HEK293 (cell line): Measurements from ENCODE around the gene ALOX5AP.

Experiments used
- CTCF ChIA-PET: fragments of 350-600 bp; formaldehyde crosslinking; extraction: SDS; loops from one replicate; lab custom pipeline; 2021; ENCODE audit warnings: antibody characterized with exemption; lab: Yijun Ruan, JAX
- POLR2A ChIA-PET: fragments of 300-600 bp; formaldehyde crosslinking; extraction: SDS; loops from one replicate; lab custom pipeline; 2020; ENCODE audit warnings: antibody characterized with exemption, inconsistent platforms; lab: Yijun Ruan, JAX
- H3K27ac ChIP-seq: fragments of 200-500 bp; sonication (Bioruptor generic); 2 replicates; pipeline ENCODE4 v1.5.1; 2014; ENCODE audit warnings: low read depth, low read length, control low read depth, inconsistent platforms; ENCODE audit errors: extremely low read depth
- H3K36me3 ChIP-seq, 2 experiments: fragments of 200-500 bp in 1 of 2; sonication (Bioruptor generic) in 1 of 2; 1 replicate in 1 of 2; 2 replicates in 1 of 2; pipeline ENCODE4 v1.5.1; 2014 to 2017; ENCODE audit warnings: inconsistent platforms in 2 of 2, low read length in 2 of 2; ENCODE audit not compliant: control insufficient read depth in 2 of 2, insufficient read depth in 1 of 2
- H3K4me1 ChIP-seq: fragments of 200-500 bp; sonication (Bioruptor generic); 2 replicates; pipeline ENCODE4 v1.5.1; 2014; ENCODE audit warnings: mild to moderate bottlenecking, low read length, inconsistent platforms; ENCODE audit not compliant: control insufficient read depth, insufficient read depth
- H3K4me3 ChIP-seq: 2 replicates; pipeline ENCODE4 v1.5.1; 2011; ENCODE audit warnings: low read depth, mild to moderate bottlenecking, control low read depth, low read length, moderate library complexity
- H3K9me3 ChIP-seq: fragments of 200-500 bp; sonication (Bioruptor generic); 2 replicates; pipeline ENCODE4 v1.5.1; 2014; ENCODE audit warnings: low read depth, low read length, inconsistent platforms; ENCODE audit not compliant: control insufficient read depth, insufficient read depth
- EGR2 ChIP-seq: fragments of 450-650 bp; formaldehyde crosslinking; IDR thresholded peaks from 2 replicates; pipeline ENCODE4 v1.5.1; 2016; ENCODE audit warnings: low read depth, missing biosample characterization, missing genetic modification characterization
- KLF7 ChIP-seq: fragments of 450-650 bp; formaldehyde crosslinking; IDR thresholded peaks from 2 replicates; pipeline ENCODE4 v1.5.1; 2016; ENCODE audit warnings: missing biosample characterization, missing genetic modification characterization, borderline replicate concordance
- SETDB1 ChIP-seq: IDR thresholded peaks from one replicate; pipeline ENCODE4 v1.6.1; 2017; ENCODE audit warnings: mild to moderate bottlenecking, low read length, moderate library complexity, mixed read lengths; ENCODE audit not compliant: insufficient read length
- ZNF10 ChIP-seq: fragments of 450-650 bp; formaldehyde crosslinking; IDR thresholded peaks from 2 replicates; pipeline ENCODE4 v1.5.1; 2017; ENCODE audit warnings: missing biosample characterization, missing genetic modification characterization
- ZNF121 ChIP-seq: fragments of 450-650 bp; formaldehyde crosslinking; IDR thresholded peaks from 2 replicates; pipeline ENCODE4 v1.5.1; 2016; ENCODE audit warnings: missing biosample characterization, missing genetic modification characterization
- ZNF155 ChIP-seq: fragments of 450-650 bp; formaldehyde crosslinking; IDR thresholded peaks from 2 replicates; pipeline ENCODE4 v1.5.1; 2016; ENCODE audit warnings: missing biosample characterization, missing genetic modification characterization
- ZNF169 ChIP-seq: fragments of 450-650 bp; formaldehyde crosslinking; IDR thresholded peaks from 2 replicates; pipeline ENCODE4 v1.5.1; 2016; ENCODE audit warnings: missing biosample characterization, missing genetic modification characterization
- ZNF211 ChIP-seq: fragments of 450-650 bp; formaldehyde crosslinking; IDR thresholded peaks from 2 replicates; pipeline ENCODE4 v1.5.1; 2016; ENCODE audit warnings: low read depth, missing biosample characterization, missing genetic modification characterization
- ZNF311 ChIP-seq: fragments of 450-650 bp; formaldehyde crosslinking; IDR thresholded peaks from 2 replicates; pipeline ENCODE4 v1.5.1; 2017; ENCODE audit warnings: missing biosample characterization, missing genetic modification characterization, borderline replicate concordance
- ZNF394 ChIP-seq: fragments of 450-650 bp; formaldehyde crosslinking; IDR thresholded peaks from 2 replicates; pipeline ENCODE4 v1.5.1; 2016; ENCODE audit warnings: missing biosample characterization, missing genetic modification characterization, mild to moderate bottlenecking, moderate library complexity, borderline replicate concordance
- ZNF404 ChIP-seq: fragments of 450-650 bp; formaldehyde crosslinking; IDR thresholded peaks from 2 replicates; pipeline ENCODE4 v1.5.1; 2017; ENCODE audit warnings: missing biosample characterization, missing genetic modification characterization
- ZNF530 ChIP-seq: fragments of 450-650 bp; formaldehyde crosslinking; IDR thresholded peaks from 2 replicates; pipeline ENCODE4 v1.5.1; 2016; ENCODE audit warnings: low read depth, missing biosample characterization, missing genetic modification characterization
- ZNF629 ChIP-seq: fragments of 450-650 bp; formaldehyde crosslinking; IDR thresholded peaks from 2 replicates; pipeline ENCODE4 v1.5.1; 2017; ENCODE audit warnings: missing biosample characterization, missing genetic modification characterization
- TF ChIP-seq, protein P1 (sequence below): IDR thresholded peaks from 2 replicates; pipeline ENCODE4 v1.6.1; 2011; ENCODE audit warnings: mild to moderate bottlenecking, low read depth, low read length, borderline replicate concordance
- TF ChIP-seq, protein P2 (sequence below): fragments of 450-650 bp; formaldehyde crosslinking; optimal IDR thresholded peaks from 2 replicates; pipeline ENCODE3; 2016; ENCODE audit warnings: missing biosample characterization, mild to moderate bottlenecking, missing genetic modification characterization
- TF ChIP-seq, protein P3 (sequence below): fragments of 450-650 bp; formaldehyde crosslinking; IDR thresholded peaks from 2 replicates; pipeline ENCODE4 v1.5.1; 2016; ENCODE audit warnings: missing biosample characterization, missing genetic modification characterization
- TF ChIP-seq, protein P4 (sequence below): fragments of 450-650 bp; formaldehyde crosslinking; IDR thresholded peaks from 2 replicates; pipeline ENCODE4 v1.5.1; 2017; ENCODE audit warnings: missing biosample characterization, missing genetic modification characterization
- TF ChIP-seq, protein P5 (sequence below): fragments of 450-650 bp; formaldehyde crosslinking; IDR thresholded peaks from 2 replicates; pipeline ENCODE4 v1.5.1; 2016; ENCODE audit warnings: missing biosample characterization, missing genetic modification characterization
- TF ChIP-seq, protein P6 (sequence below): fragments of 450-650 bp; formaldehyde crosslinking; IDR thresholded peaks from 2 replicates; pipeline ENCODE4 v1.5.1; 2016; ENCODE audit warnings: missing biosample characterization, missing genetic modification characterization

ALOX5AP gene

DNA sequence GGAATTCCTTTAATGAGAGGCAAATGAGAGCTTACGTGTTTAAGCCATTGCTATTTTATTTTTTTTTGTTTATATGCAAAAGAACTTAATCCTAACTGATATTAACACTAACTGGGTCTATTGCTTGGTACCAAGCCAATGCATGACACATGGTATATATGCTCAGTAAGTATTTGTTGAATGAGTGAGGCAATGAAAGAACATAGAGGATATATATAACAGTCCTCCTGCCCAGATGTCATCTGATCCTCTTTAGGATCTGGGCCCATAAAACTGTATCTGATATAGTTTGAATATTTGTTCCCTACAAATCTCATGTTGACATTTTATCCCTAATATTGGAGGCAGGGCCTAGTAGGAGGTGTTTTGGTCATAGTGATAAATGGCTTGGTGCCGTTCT, 13.0 kb upstream of the ALOX5AP start (continued):
- TF ChIP-seq, protein P1, sequence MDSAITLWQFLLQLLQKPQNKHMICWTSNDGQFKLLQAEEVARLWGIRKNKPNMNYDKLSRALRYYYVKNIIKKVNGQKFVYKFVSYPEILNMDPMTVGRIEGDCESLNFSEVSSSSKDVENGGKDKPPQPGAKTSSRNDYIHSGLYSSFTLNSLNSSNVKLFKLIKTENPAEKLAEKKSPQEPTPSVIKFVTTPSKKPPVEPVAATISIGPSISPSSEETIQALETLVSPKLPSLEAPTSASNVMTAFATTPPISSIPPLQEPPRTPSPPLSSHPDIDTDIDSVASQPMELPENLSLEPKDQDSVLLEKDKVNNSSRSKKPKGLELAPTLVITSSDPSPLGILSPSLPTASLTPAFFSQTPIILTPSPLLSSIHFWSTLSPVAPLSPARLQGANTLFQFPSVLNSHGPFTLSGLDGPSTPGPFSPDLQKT = no peak
- TF ChIP-seq, protein P2, sequence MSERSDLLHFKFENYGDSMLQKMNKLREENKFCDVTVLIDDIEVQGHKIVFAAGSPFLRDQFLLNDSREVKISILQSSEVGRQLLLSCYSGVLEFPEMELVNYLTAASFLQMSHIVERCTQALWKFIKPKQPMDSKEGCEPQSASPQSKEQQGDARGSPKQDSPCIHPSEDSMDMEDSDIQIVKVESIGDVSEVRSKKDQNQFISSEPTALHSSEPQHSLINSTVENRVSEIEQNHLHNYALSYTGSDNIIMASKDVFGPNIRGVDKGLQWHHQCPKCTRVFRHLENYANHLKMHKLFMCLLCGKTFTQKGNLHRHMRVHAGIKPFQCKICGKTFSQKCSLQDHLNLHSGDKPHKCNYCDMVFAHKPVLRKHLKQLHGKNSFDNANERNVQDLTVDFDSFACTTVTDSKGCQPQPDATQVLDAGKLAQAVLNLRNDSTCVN = no peak
- TF ChIP-seq EGR2 (no peak), ZNF404 (tag by site-specific recombination) (no peak), ZNF629 (tag by site-specific recombination) (no peak), ZNF10 (tag by site-specific recombination) (no peak), ZNF211 (tag by site-specific recombination) (no peak), KLF7 (tag by site-specific recombination) (no peak), ZNF394 (tag by site-specific recombination) (no peak)
- TF ChIP-seq, protein P3, sequence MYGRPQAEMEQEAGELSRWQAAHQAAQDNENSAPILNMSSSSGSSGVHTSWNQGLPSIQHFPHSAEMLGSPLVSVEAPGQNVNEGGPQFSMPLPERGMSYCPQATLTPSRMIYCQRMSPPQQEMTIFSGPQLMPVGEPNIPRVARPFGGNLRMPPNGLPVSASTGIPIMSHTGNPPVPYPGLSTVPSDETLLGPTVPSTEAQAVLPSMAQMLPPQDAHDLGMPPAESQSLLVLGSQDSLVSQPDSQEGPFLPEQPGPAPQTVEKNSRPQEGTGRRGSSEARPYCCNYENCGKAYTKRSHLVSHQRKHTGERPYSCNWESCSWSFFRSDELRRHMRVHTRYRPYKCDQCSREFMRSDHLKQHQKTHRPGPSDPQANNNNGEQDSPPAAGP (tag by site-specific recombination) = no peak
- TF ChIP-seq, all 188 proteins: peak for 0

DNA sequence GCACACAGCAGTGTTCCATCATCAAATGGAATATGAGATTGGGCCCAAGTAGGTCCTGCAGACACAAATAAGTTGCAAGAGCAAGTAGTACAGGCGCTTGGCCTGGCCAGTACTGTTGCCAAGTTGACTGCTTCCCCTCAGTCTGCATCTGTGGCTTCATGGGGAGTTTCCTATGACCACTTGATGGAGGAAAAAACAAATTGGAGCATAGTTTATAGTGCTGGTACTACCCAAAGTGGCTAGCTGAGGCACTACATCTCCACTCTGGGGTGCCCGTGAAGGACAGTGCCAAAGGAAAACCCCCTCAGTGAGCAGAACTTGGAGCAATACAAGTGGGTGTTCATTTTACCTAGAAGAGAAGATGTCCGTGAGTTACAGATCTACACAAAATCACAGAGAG, 10.6 kb upstream of the ALOX5AP start:
- ChIA-PET POLR2A (no interaction called here), CTCF (no interaction called here)
- TF ChIP-seq, protein P4, sequence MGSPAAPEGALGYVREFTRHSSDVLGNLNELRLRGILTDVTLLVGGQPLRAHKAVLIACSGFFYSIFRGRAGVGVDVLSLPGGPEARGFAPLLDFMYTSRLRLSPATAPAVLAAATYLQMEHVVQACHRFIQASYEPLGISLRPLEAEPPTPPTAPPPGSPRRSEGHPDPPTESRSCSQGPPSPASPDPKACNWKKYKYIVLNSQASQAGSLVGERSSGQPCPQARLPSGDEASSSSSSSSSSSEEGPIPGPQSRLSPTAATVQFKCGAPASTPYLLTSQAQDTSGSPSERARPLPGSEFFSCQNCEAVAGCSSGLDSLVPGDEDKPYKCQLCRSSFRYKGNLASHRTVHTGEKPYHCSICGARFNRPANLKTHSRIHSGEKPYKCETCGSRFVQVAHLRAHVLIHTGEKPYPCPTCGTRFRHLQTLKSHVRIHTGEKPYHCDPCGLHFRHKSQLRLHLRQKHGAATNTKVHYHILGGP = no peak
- no peak for TF ChIP-seq ZNF530 (tag by site-specific recombination)
- Histone ChIP-seq H3K4me3 (no peak overlapping the region), H3K4me1 (no peaks in the 10 kb centered on the region), H3K27ac (no peak overlapping the region), H3K36me3 (no peaks in the 10 kb centered on the region), H3K9me3 (no peaks in the 10 kb centered on the region)

DNA sequence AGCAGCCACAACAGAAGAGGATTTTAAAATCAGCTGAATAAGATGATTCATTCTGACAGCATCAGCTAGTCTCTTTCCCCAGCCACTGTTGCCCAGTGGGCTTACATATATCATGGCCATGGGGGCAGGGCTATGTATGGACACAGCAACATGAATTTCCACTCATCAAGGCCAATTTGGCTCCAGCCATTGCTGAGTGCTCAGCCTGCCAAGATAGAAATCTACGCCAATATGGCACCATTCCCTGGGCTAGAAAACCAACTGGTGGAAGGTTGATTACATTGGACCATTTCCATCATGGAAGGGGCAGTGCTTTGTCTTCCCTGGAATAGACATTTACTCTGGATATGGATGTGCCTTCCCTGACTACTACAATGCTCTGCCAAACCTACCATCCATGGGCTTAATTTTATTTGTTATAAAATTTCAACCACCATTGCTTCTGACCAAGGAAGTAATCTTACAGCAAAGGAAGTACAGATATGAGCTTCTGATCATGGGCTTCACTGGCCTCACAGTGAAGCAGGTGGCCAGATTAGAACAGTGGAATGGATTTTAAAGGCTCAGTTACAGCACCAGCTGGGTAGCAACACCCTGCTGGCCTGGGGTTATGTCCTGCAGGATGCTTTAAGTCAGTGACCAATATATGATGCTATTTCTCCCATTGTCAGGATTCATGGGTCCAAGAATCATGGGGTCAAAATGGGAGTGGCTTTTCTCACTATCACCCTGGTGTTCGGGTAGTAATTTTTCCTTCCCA, 9.8 kb upstream of the ALOX5AP start:
- no peak for TF ChIP-seq SETDB1
- TF ChIP-seq ZNF404 (tag by site-specific recombination) = no peak
- TF ChIP-seq, all 188 proteins: peak for 0
- H3K36me3 ChIP-seq = no peaks in the 10 kb centered on the region
- ChIA-PET CTCF (no interaction called here), POLR2A (no interaction called here)
- no peaks in the 10 kb centered on the region for H3K4me1 ChIP-seq
- H3K27ac ChIP-seq = no peak overlapping the region
- H3K9me3 ChIP-seq = no peaks in the 10 kb centered on the region
- no peak overlapping the region for H3K4me3 ChIP-seq

DNA sequence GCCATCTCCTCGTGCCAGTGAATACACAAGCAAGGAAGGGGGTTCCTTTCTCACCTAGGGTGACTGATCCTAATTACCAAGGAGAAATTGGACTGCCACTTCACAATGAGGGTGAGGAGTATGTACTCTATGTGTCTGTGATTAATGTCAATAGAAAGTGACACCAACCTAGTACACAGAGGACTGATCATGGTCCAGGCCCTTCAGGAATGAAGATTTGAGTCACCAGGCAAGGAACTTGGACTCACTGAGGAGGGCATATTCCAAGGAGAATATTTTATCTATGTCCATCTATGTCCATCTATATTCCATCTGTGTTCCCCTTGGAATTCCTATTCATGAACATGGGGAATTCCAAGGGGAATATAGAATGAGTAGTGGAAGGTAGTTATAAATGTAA, 9.2 kb upstream of the ALOX5AP start:
- Histone ChIP-seq H3K4me3 (no peak overlapping the region), H3K9me3 (no peaks in the 10 kb centered on the region), H3K4me1 (no peaks in the 10 kb centered on the region), H3K27ac (no peak overlapping the region), H3K36me3 (no peaks in the 10 kb centered on the region)
- ChIA-PET POLR2A (no interaction called here), CTCF (no interaction called here)
- TF ChIP-seq ZNF311 (tag by site-specific recombination) (no peak), ZNF169 (tag by site-specific recombination) (no peak), ZNF155 (tag by site-specific recombination) (no peak), ZNF121 (tag by site-specific recombination) (no peak)
- TF ChIP-seq, protein P5, sequence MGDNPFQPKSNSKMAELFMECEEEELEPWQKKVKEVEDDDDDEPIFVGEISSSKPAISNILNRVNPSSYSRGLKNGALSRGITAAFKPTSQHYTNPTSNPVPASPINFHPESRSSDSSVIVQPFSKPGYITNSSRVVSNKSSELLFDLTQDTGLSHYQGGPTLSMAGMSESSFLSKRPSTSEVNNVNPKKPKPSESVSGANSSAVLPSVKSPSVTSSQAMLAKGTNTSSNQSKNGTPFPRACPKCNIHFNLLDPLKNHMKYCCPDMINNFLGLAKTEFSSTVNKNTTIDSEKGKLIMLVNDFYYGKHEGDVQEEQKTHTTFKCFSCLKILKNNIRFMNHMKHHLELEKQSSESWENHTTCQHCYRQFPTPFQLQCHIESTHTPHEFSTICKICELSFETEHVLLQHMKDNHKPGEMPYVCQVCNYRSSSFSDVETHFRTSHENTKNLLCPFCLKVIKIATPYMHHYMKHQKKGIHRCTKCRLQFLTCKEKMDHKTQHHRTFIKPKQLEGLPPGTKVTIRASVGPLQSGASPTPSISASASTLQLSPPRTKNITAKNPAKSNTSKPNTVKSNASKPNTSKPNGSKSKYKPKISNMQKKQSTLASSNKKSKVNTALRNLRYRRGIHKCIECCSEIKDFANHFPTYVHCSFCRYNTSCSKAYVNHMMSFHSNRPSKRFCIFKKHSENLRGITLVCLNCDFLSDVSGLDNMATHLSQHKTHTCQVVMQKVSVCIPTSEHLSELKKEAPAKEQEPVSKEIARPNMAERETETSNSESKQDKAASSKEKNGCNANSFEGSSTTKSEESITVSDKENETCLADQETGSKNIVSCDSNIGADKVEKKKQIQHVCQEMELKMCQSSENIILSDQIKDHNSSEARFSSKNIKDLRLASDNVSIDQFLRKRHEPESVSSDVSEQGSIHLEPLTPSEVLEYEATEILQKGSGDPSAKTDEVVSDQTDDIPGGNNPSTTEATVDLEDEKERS (tag by site-specific recombination) = no peak
- TF ChIP-seq, protein P6, sequence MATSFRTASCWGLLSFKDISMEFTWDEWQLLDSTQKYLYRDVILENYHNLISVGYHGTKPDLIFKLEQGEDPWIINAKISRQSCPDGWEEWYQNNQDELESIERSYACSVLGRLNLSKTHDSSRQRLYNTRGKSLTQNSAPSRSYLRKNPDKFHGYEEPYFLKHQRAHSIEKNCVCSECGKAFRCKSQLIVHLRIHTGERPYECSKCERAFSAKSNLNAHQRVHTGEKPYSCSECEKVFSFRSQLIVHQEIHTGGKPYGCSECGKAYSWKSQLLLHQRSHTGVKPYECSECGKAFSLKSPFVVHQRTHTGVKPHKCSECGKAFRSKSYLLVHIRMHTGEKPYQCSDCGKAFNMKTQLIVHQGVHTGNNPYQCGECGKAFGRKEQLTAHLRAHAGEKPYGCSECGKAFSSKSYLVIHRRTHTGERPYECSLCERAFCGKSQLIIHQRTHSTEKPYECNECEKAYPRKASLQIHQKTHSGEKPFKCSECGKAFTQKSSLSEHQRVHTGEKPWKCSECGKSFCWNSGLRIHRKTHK (tag by site-specific recombination) = no peak
